GM12892 (cell line): ENCODE measurements around the gene AFDN.

Experiments
- POLR2A ChIP-seq: IDR thresholded peaks from 2 replicates; pipeline ENCODE4 v1.6.1; 2011; ENCODE audit warnings: low read depth, low read length, control low read depth
- POLR2AphosphoS5 ChIP-seq: IDR thresholded peaks from 2 replicates; pipeline ENCODE4 v1.6.1; 2011; ENCODE audit warnings: low read depth, low read length, control low read depth

GRCh38 chr6:167990016-167990945, 163.6 kb downstream of the AFDN start:
- TF ChIP-seq POLR2A, result no peak
- no peak for TF ChIP-seq POLR2AphosphoS5
